ENCODE measurements around the gene PCGF5.

PCGF5 gene

GRCh38 chr10:91206837-91207474 is 13.5 kb upstream of the PCGF5 start:
- DNase-seq (ENCODE audit: low read depth in 1 of 2, low spot score in 1 of 2): no peak
- no peak for TF ChIP-seq REST (IDR thresholded peaks at IDR 0.05; ENCODE audit: insufficient replicate concordance, low read depth)
- no peak for TF ChIP-seq SPI1 (IDR thresholded peaks at IDR 0.05; ENCODE audit: borderline replicate concordance, low read depth)
- TF ChIP-seq GABPA (IDR thresholded peaks at IDR 0.05; ENCODE audit: low read depth): no peak
- no peak for TF ChIP-seq CTCF (IDR thresholded peaks at IDR 0.05; ENCODE audit: insufficient read depth, low read length)
- no peak for TF ChIP-seq POLR2AphosphoS5 (IDR thresholded peaks at IDR 0.05; ENCODE audit: low read depth)
- Histone ChIP-seq H3K27me3 (ENCODE audit: insufficient read depth, poor library complexity, severe bottlenecking) (peaks cover 7% of the 10 kb centered on the region), H3K4me3 (replicated peaks; ENCODE audit: insufficient read depth, low read length) (no peak overlapping the region), H3K27ac (replicated peaks) (no peak overlapping the region)

GRCh38 chr10:91208642-91209041 is 11.8 kb upstream of the PCGF5 start:
- TF ChIP-seq GABPA (IDR thresholded peaks at IDR 0.05; ENCODE audit: low read depth) (no peak), POLR2AphosphoS5 (IDR thresholded peaks at IDR 0.05; ENCODE audit: low read depth) (no peak)
- Histone ChIP-seq H3K27me3 (ENCODE audit: insufficient read depth, poor library complexity, severe bottlenecking) (peaks cover 3% of the 10 kb centered on the region), H3K27ac (replicated peaks) (no peak overlapping the region), H3K4me3 (replicated peaks; ENCODE audit: insufficient read depth, low read length) (no peak overlapping the region)
- DNase-seq (ENCODE audit: low read depth in 1 of 2, low spot score in 1 of 2): no peak

- Histone ChIP-seq H3K4me3 (replicated peaks; ENCODE audit: insufficient read depth, low read length) (no peak overlapping the region), H3K27me3 (ENCODE audit: insufficient read depth, poor library complexity, severe bottlenecking) (no peaks in the 10 kb centered on the region), H3K27ac (replicated peaks) (no peak overlapping the region)
- TF ChIP-seq GABPA (IDR thresholded peaks at IDR 0.05; ENCODE audit: low read depth): no peak
- no peak for TF ChIP-seq CTCF (IDR thresholded peaks at IDR 0.05; ENCODE audit: insufficient read depth, low read length)
- TF ChIP-seq REST (IDR thresholded peaks at IDR 0.05; ENCODE audit: insufficient replicate concordance, low read depth): no peak
- TF ChIP-seq POLR2AphosphoS5 (IDR thresholded peaks at IDR 0.05; ENCODE audit: low read depth): no peak
- no peak for TF ChIP-seq SPI1 (IDR thresholded peaks at IDR 0.05; ENCODE audit: borderline replicate concordance, low read depth)
- no peak for DNase-seq (ENCODE audit: low read depth in 1 of 2, low spot score in 1 of 2)
Measured at GRCh38 chr10:91210014-91210413, 10.4 kb upstream of the PCGF5 start.

- TF ChIP-seq GABPA (IDR thresholded peaks at IDR 0.05; ENCODE audit: low read depth) (no peak), CTCF (IDR thresholded peaks at IDR 0.05; ENCODE audit: insufficient read depth, low read length) (no peak), SPI1 (IDR thresholded peaks at IDR 0.05; ENCODE audit: borderline replicate concordance, low read depth) (no peak), REST (IDR thresholded peaks at IDR 0.05; ENCODE audit: insufficient replicate concordance, low read depth) (no peak), POLR2AphosphoS5 (IDR thresholded peaks at IDR 0.05; ENCODE audit: low read depth) (no peak)
- DNase-seq (ENCODE audit: low read depth in 1 of 2, low spot score in 1 of 2): no peak
- Histone ChIP-seq H3K27me3 (ENCODE audit: insufficient read depth, poor library complexity, severe bottlenecking) (no peaks in the 10 kb centered on the region), H3K27ac (replicated peaks) (no peak overlapping the region), H3K4me3 (replicated peaks; ENCODE audit: insufficient read depth, low read length) (no peak overlapping the region)
Measured at GRCh38 chr10:91210435-91210834, 10.0 kb upstream of the PCGF5 start.

Data from HL-60 (cell line).